HG03175 (cell line): Measurements from ENCODE around the gene EFCAB11.

Experiments used
- ATAC-seq: cut with Tn5 transposase; IDR thresholded peaks from one replicate; pipeline ENCODE4 v1.9.1; 2021; ENCODE audit warnings: mild to moderate bottlenecking, moderate library complexity; ENCODE audit not compliant: unreplicated experiment

The EFCAB11 gene

GRCh38 chr14:89957791-89958190 is 3.3 kb upstream of the EFCAB11 start:
- no peak for ATAC-seq

- no peak for ATAC-seq
Measured at GRCh38 chr14:89957376-89957775, 2.8 kb upstream of the EFCAB11 start.

GRCh38 chr14:89956661-89957009 is 2.1 kb upstream of the EFCAB11 start:
- ATAC-seq, result no peak

- ATAC-seq, result peak; percentile 61
Measured at GRCh38 chr14:89955745-89956660, 1.5 kb upstream of the EFCAB11 start, which contains the start of gene TDP1. TSS of gene TDP1 (plus strand) at chr14:89955927. CDS start at chr14:89963115, 7,188 bp downstream.

GRCh38 chr14:89955022-89955744 is 653 bp upstream of the EFCAB11 start:
- peak; percentile 23 for ATAC-seq

- no peak for ATAC-seq
Measured at GRCh38 chr14:89953602-89954001, 928 bp downstream of the EFCAB11 start.

- ATAC-seq, result no peak
Measured at GRCh38 chr14:89952576-89952975, 2.0 kb downstream of the EFCAB11 start.

- ATAC-seq, result no peak
Measured at GRCh38 chr14:89947344-89947743, 7.2 kb downstream of the EFCAB11 start.

- ATAC-seq, result no peak
Measured at GRCh38 chr14:89941830-89942377, 12.6 kb downstream of the EFCAB11 start.

GRCh38 chr14:89936654-89937185 is 17.8 kb downstream of the EFCAB11 start:
- ATAC-seq, result no peak

GRCh38 chr14:89933002-89933401 is 21.5 kb downstream of the EFCAB11 start:
- no peak for ATAC-seq

- no peak for ATAC-seq
Measured at GRCh38 chr14:89927186-89927865, 27.2 kb downstream of the EFCAB11 start.

GRCh38 chr14:89926694-89927093 is 27.8 kb downstream of the EFCAB11 start:
- ATAC-seq, result no peak

GRCh38 chr14:89924268-89924667 is 30.3 kb downstream of the EFCAB11 start:
- ATAC-seq, result no peak

- ATAC-seq, result no peak
Measured at GRCh38 chr14:89922031-89922907, 32.3 kb downstream of the EFCAB11 start.

GRCh38 chr14:89921346-89921745 is 33.2 kb downstream of the EFCAB11 start:
- no peak for ATAC-seq

- no peak for ATAC-seq
Measured at GRCh38 chr14:89920056-89920455, 34.5 kb downstream of the EFCAB11 start.

- ATAC-seq, result no peak
Measured at GRCh38 chr14:89918721-89919120, 35.8 kb downstream of the EFCAB11 start.

- ATAC-seq, result peak; percentile 61
Measured at GRCh38 chr14:89915114-89915878, 39.2 kb downstream of the EFCAB11 start.
